ENCODE measurements around the gene ANKRD62.

ANKRD62 gene

GRCh38 chr18:12093520-12094257 lies at the start of gene ANKRD62:
Gene ANKRD62 (plus strand): TSS chr18:12093843. CDS start chr18:12094018, 175 bp downstream.
- no peak for DNase-seq (ENCODE audit: low read depth)

GRCh38 chr18:12044591-12044990 lies 49.1 kb upstream of the ANKRD62 start:
- no peak for DNase-seq (ENCODE audit: low read depth)

- no peak for DNase-seq (ENCODE audit: low read depth)
Observed at GRCh38 chr18:12046046-12046750, 47.4 kb upstream of the ANKRD62 start.

- DNase-seq (ENCODE audit: low read depth) = no peak
Observed at GRCh38 chr18:12046751-12047335, 46.8 kb upstream of the ANKRD62 start.

GRCh38 chr18:12048010-12048826 lies 45.4 kb upstream of the ANKRD62 start:
- no peak for DNase-seq (ENCODE audit: low read depth)

- DNase-seq (ENCODE audit: low read depth) = no peak
Observed at GRCh38 chr18:12048827-12049175, 44.8 kb upstream of the ANKRD62 start.

- no peak for DNase-seq (ENCODE audit: low read depth)
Observed at GRCh38 chr18:12049978-12050811, 43.4 kb upstream of the ANKRD62 start.

- DNase-seq (ENCODE audit: low read depth) = no peak
Observed at GRCh38 chr18:12052866-12053265, 40.8 kb upstream of the ANKRD62 start.

GRCh38 chr18:12053289-12053688 lies 40.4 kb upstream of the ANKRD62 start:
- DNase-seq (ENCODE audit: low read depth) = no peak

- DNase-seq (ENCODE audit: low read depth) = no peak
Observed at GRCh38 chr18:12056034-12056883, 37.4 kb upstream of the ANKRD62 start.

GRCh38 chr18:12056884-12057402 lies 36.7 kb upstream of the ANKRD62 start:
- DNase-seq (ENCODE audit: low read depth) = no peak

- DNase-seq (ENCODE audit: low read depth) = no peak
Observed at GRCh38 chr18:12057419-12058039, 36.1 kb upstream of the ANKRD62 start.

GRCh38 chr18:12059334-12060181 lies 34.1 kb upstream of the ANKRD62 start:
- no peak for DNase-seq (ENCODE audit: low read depth)

GRCh38 chr18:12060182-12060870 lies 33.3 kb upstream of the ANKRD62 start:
- DNase-seq (ENCODE audit: low read depth) = no peak

- DNase-seq (ENCODE audit: low read depth) = no peak
Observed at GRCh38 chr18:12061685-12062084, 32.0 kb upstream of the ANKRD62 start.

- no peak for DNase-seq (ENCODE audit: low read depth)
Observed at GRCh38 chr18:12062974-12063373, 30.7 kb upstream of the ANKRD62 start.

- DNase-seq (ENCODE audit: low read depth) = no peak
Observed at GRCh38 chr18:12064086-12064763, 29.4 kb upstream of the ANKRD62 start.

GRCh38 chr18:12065397-12065796 lies 28.2 kb upstream of the ANKRD62 start:
- DNase-seq (ENCODE audit: low read depth) = no peak
